Muscle layer of colon (tissue), 2 donors: Measurements from ENCODE around the gene RNF10.
"Not testable (repeated sequence)": the region's sequence is repeated elsewhere in the genome, so short reads cannot be mapped to it uniquely, and the experiment has no call there.

Source experiments
- H3K27ac ChIP-seq: one replicate; pipeline ENCODE4 v1.7.0; 2013; ENCODE audit warnings: low read depth, mild to moderate bottlenecking, low read length, moderate library complexity
- H3K27me3 ChIP-seq, 2 donors: one replicate each; pipeline ENCODE4 v1.7.0; 2013; ENCODE audit warnings: low read length in 2 of 2, mild to moderate bottlenecking in 2 of 2; ENCODE audit not compliant: insufficient read depth in 2 of 2, control insufficient read depth in 1 of 2
- H3K36me3 ChIP-seq: one replicate; pipeline ENCODE4 v1.7.0; 2013; ENCODE audit warnings: mild to moderate bottlenecking, low read length; ENCODE audit not compliant: insufficient read depth
- H3K4me1 ChIP-seq: one replicate; pipeline ENCODE4 v1.7.0; 2013; ENCODE audit warnings: mild to moderate bottlenecking, low read length; ENCODE audit not compliant: insufficient read depth
- H3K4me3 ChIP-seq, 2 donors: one replicate each; pipeline ENCODE4 v1.7.0; 2013; ENCODE audit warnings: low read length in 2 of 2, low read depth in 1 of 2, mild to moderate bottlenecking in 1 of 2, moderate library complexity in 1 of 2
- H3K9ac ChIP-seq: one replicate; pipeline ENCODE4 v1.7.0; 2013; ENCODE audit warnings: low read length
- H3K9me3 ChIP-seq: one replicate; pipeline ENCODE4 v1.7.0; 2013; ENCODE audit warnings: mild to moderate bottlenecking, low read length
- donor health status: abdominal sarcoma.
- donor health status: Adenocarcinoma of cecum.

Gene RNF10

GRCh38 chr12:120530418-120530761, 3.8 kb upstream of the RNF10 start:
- Histone ChIP-seq H3K27ac (peak overlapping the region; percentile 94), H3K4me3 (peak overlapping the region in 1 of 2 donors; percentile 59)
- not testable (repeated sequence) for H3K9me3 ChIP-seq, H3K9ac ChIP-seq, H3K4me1 ChIP-seq, H3K27me3 ChIP-seq, H3K36me3 ChIP-seq

DNA sequence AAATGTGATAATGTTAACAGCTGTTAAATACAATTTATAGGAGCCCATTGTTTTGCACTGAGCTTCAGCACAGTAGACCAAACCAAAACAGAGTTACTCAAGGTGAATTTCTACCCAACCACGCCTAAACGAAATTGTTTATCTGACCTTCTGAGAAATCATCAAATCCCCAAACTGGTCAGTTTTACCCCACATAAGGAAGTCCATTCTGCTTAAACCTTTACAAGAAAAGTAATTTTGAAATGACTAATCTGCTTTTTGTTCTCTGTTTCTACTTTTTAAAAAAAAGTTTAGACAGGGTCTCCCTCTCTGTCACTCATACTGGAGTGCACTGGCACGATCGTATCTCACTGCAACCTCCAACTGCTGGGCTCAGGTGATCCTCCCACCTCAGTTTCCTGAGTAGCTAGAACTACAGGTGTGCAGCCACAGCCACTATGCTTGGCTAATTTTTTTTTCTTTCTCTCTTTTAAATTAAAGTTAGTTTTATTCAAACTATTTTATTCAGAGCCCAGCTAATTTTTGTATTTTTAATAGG, 1.4 kb upstream of the RNF10 start:
- no peak overlapping the region for H3K4me3 ChIP-seq
- no peaks in the 10 kb centered on the region for H3K9me3 ChIP-seq
- H3K9ac ChIP-seq = no peak overlapping the region
- H3K27me3 ChIP-seq = no peaks in the 10 kb centered on the region
- H3K36me3 ChIP-seq = no peaks in the 10 kb centered on the region
- H3K27ac ChIP-seq = no peak overlapping the region
- peaks cover 27% of the 10 kb centered on the region for H3K4me1 ChIP-seq

DNA sequence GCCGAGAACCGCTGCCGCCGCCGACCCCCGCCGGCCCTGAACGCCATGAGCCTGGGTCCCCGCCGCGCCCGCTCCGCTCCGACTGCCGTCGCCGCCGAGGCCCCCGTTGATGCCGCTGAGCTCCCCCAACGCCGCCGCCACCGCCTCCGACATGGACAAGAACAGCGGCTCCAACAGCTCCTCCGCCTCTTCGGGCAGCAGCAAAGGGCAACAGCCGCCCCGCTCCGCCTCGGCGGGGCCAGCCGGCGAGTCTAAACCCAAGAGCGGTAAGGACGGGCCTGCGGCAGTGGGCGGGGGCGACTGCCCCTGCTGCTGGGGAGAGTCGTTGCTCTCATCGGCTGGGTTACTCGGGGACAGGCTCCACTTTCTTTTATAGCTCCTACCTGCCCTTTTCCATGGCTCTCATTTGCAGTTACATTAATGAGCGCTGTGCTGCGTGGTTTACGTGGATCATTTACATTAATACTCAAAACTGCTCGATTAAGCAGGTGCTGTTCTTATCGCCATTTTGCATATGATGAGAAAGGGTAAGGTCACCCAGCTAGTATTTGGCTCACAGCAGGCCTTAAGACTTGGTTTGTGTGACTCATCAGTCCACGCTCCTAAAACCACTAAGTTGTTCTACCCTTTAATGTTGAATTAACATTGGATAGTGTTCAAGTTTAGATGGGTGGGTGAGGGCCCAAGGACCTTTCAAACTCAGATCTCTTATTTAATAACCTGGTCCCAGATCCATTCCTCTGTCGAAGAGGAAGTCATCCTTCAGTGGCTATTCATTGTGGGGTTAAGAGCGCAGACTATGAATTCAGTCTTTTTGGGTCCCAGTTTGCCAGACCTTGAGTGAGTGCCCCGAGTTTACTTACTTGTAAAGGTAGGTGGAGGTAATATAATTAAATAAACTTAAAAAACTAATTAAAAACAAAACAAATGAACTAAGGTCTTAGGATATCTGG, 823 bp downstream of the RNF10 start:
- Histone ChIP-seq H3K27me3 (no peaks in the 10 kb centered on the region), H3K36me3 (no peaks in the 10 kb centered on the region), H3K9ac (peak overlapping the region; percentile 97), H3K9me3 (no peaks in the 10 kb centered on the region), H3K4me1 (peaks cover 45% of the 10 kb centered on the region), H3K27ac (peak overlapping the region; percentile 99), H3K4me3 (peak overlapping the region; percentile 96 to 99)

DNA sequence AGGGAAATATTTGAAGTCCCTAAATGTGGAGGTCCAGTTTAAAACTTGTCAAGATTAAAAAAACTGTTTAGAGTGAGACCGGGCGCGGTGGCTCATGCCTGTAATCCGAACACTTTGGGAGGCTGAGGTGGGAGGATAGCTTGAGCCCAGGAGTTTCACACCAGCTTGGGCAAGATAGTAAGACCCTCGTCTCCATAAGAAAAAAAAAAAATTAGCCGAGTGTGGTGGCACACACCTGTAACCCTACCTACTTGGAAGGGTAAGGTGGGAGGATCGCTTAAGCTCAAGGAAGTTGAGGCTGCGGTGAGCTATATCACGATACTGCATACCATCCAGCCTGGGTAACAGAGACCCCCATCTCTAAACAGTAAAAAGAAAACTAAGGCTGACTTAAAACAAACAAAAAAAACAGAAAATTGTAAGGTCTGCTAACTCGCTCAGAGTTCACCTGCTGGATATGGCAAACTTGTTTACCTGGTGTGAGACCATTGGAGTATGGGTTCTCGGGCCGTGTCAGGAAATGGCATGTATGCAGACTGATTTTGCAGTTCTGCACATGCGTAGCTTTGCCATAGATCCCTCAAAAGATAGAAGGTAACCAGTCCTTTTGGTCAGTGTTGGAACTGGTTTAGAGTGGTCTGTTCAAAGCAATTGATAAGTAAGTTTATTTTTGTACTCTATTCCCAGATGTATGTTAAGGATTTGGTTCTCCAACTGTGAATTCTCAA, 2.1 kb downstream of the RNF10 start:
- Histone ChIP-seq H3K4me1 (peaks cover 56% of the 10 kb centered on the region), H3K9me3 (no peaks in the 10 kb centered on the region), H3K36me3 (no peaks in the 10 kb centered on the region), H3K4me3 (peak overlapping the region in 1 of 2 donors; percentile 96), H3K9ac (peak overlapping the region; percentile 97), H3K27ac (peak overlapping the region; percentile 73), H3K27me3 (no peaks in the 10 kb centered on the region)

DNA sequence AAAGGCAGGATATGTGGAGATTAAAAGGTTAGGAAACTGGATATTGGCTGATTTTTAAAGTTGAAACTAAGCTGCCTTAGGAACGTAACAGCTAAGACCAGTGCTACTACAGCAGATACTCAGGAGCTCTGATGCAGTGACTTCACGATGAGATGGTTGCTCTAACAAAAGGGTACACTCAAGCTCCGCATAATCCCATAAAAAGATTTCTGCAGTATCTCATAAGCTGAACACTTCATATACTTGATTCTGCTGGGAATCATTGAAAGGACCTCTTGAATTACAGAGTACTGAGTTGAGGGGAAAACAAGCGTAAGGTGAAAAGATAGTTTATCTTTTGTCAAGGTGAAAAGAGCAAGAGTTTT, 3.7 kb downstream of the RNF10 start:
- peak overlapping the region; percentile 73 for H3K27ac ChIP-seq
- H3K4me1 ChIP-seq = peaks cover 56% of the 10 kb centered on the region
- H3K9me3 ChIP-seq = no peaks in the 10 kb centered on the region
- no peaks in the 10 kb centered on the region for H3K27me3 ChIP-seq
- peak overlapping the region; percentile 12 for H3K9ac ChIP-seq
- peak overlapping the region; percentile 26 to 41 for H3K4me3 ChIP-seq
- peaks cover 2% of the 10 kb centered on the region for H3K36me3 ChIP-seq

DNA sequence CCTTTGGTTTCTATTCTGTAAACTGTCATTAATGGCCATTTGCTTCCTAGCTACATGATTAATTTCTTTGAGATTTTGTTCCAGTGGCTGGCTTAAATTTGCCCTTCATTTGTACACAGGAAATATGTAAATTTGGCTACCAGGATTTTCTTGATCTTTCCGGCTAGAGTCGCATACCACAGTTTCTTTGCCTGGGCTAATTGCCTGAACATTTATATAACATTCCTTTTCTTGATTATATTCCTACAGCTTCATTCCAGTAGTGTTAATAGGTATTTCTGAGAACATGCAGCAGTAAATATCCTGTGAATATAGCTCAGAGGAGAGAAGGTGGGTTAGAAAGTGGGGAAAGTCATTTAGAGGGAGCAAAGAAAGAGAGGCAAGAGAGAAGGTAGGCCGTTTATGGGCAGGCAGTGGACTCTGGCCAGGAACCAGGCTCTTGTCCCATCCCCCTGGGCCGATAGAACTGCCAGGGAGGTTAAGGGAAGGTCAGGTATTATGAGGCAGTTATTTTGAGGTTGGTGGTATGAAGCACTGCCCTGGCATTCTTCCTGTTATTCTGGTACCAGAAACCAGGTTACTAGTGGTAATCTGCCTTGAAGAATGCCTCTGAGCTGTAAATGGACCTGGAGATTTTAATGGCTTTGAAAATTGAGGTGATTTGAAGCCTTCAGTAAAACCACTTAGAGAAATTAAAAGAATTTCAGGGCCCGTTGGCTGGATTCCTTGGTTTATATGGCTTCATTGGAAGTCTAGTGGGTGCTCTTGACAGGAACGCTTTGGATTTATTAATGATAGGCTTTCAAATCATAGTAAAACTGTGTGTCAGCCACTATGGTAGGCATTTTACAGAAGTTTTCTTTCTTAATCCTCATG, 4.4 kb downstream of the RNF10 start:
- Histone ChIP-seq H3K36me3 (peaks cover 3% of the 10 kb centered on the region), H3K27ac (peak overlapping the region; percentile 73)

GRCh38 chr12:120539303-120539702, 5.1 kb downstream of the RNF10 start:
- Histone ChIP-seq H3K4me3 (no peak overlapping the region), H3K36me3 (peaks cover 3% of the 10 kb centered on the region), H3K9ac (no peak overlapping the region), H3K4me1 (peaks cover 56% of the 10 kb centered on the region), H3K27ac (peak overlapping the region; percentile 73), H3K9me3 (no peaks in the 10 kb centered on the region), H3K27me3 (no peaks in the 10 kb centered on the region)

More for the DNA sequence above, 4.4 kb downstream of the RNF10 start:
- H3K4me1 ChIP-seq = peaks cover 56% of the 10 kb centered on the region
- no peaks in the 10 kb centered on the region for H3K27me3 ChIP-seq
- no peaks in the 10 kb centered on the region for H3K9me3 ChIP-seq
- H3K9ac ChIP-seq = peak overlapping the region; percentile 12
- peak overlapping the region; percentile 26 to 41 for H3K4me3 ChIP-seq

DNA sequence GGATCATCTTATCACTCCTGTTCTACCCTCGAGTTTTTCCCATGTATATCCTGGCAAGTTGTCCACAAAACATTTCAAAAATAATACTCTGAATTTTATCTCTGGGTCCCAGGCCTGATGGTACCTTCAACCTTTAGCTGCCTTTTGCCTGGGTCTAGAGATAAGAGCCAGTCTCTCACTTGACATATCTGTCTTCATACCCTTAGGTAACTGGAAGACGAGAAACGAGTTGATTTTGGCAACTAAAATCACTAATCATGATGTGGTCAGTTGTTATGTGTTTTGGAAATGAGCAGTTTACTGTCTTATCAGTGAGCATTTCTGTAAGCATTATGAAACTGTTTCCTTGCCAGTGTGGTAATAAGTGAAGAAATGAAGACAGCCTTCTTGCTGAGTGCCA, 6.3 kb downstream of the RNF10 start:
- Histone ChIP-seq H3K27ac (no peak overlapping the region), H3K4me3 (no peak overlapping the region), H3K4me1 (peaks cover 56% of the 10 kb centered on the region), H3K36me3 (peaks cover 3% of the 10 kb centered on the region), H3K9me3 (no peaks in the 10 kb centered on the region), H3K9ac (no peak overlapping the region), H3K27me3 (no peaks in the 10 kb centered on the region)

DNA sequence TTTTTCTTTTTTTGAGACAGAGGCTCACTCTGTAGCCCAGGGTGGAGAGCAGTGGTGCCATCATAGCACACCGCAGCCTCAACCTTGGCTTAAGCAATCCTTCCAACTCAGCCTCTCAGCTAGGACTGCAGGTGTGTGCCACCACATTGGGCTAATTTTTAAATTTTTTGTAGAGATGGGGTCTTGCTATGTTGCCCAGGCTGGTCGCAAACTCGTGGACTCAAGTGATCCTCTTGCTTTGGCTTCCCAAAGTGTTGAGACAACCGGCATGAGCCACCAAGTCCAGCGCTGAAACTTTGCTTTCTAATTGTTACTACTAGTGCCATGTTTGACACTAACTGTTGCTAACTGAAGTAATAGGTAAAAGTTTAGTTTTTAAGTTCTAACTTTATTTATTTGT, 8.0 kb downstream of the RNF10 start:
- H3K4me3 ChIP-seq = no peak overlapping the region
- H3K9ac ChIP-seq = no peak overlapping the region
- H3K36me3 ChIP-seq = peaks cover 15% of the 10 kb centered on the region
- H3K27me3 ChIP-seq = no peaks in the 10 kb centered on the region
- H3K27ac ChIP-seq = no peak overlapping the region
- no peaks in the 10 kb centered on the region for H3K9me3 ChIP-seq
- peaks cover 39% of the 10 kb centered on the region for H3K4me1 ChIP-seq

- H3K27ac ChIP-seq = no peak overlapping the region
- H3K36me3 ChIP-seq = peaks cover 37% of the 10 kb centered on the region
- no peaks in the 10 kb centered on the region for H3K9me3 ChIP-seq
- H3K9ac ChIP-seq = no peak overlapping the region
- H3K27me3 ChIP-seq = no peaks in the 10 kb centered on the region
- peaks cover 17% of the 10 kb centered on the region for H3K4me1 ChIP-seq
- no peak overlapping the region for H3K4me3 ChIP-seq
These were observed 10.5 kb downstream of the RNF10 start for GRCh38 chr12:120544691-120545090.

- peaks cover 41% of the 10 kb centered on the region for H3K36me3 ChIP-seq
- H3K27ac ChIP-seq = no peak overlapping the region
- no peak overlapping the region for H3K9ac ChIP-seq
- H3K4me1 ChIP-seq = peaks cover 10% of the 10 kb centered on the region
- H3K27me3 ChIP-seq = no peaks in the 10 kb centered on the region
- no peak overlapping the region for H3K4me3 ChIP-seq
- no peaks in the 10 kb centered on the region for H3K9me3 ChIP-seq
These were observed 11.9 kb downstream of the RNF10 start for GRCh38 chr12:120546050-120546386.
